GM19397 (cell line): Measurements from ENCODE around the gene CARD9.

Experiments
- ATAC-seq: cut with Tn5 transposase; IDR thresholded peaks from one replicate; pipeline ENCODE4 v1.9.1; 2021; ENCODE audit warnings: mild to moderate bottlenecking, moderate library complexity; ENCODE audit not compliant: unreplicated experiment

Gene CARD9

GRCh38 chr9:136381311-136381710 is 7.8 kb upstream of the CARD9 start:
- no peak for ATAC-seq

GRCh38 chr9:136380381-136380780 is 6.9 kb upstream of the CARD9 start:
- no peak for ATAC-seq

- no peak for ATAC-seq
Measured at GRCh38 chr9:136379891-136380290, 6.4 kb upstream of the CARD9 start.

GRCh38 chr9:136379401-136379800 is 5.9 kb upstream of the CARD9 start:
- no peak for ATAC-seq

- no peak for ATAC-seq
Measured at GRCh38 chr9:136379003-136379287, 5.5 kb upstream of the CARD9 start.

GRCh38 chr9:136378170-136379002 is 4.9 kb upstream of the CARD9 start:
- no peak for ATAC-seq

- no peak for ATAC-seq
Measured at GRCh38 chr9:136377341-136378169, 4.1 kb upstream of the CARD9 start.

- ATAC-seq, result no peak
Measured at GRCh38 chr9:136376457-136376856, 3.0 kb upstream of the CARD9 start.

- ATAC-seq, result no peak
Measured at GRCh38 chr9:136375096-136375495, 1.6 kb upstream of the CARD9 start.

- no peak for ATAC-seq
Measured at GRCh38 chr9:136374183-136374575, 710 bp upstream of the CARD9 start.

GRCh38 chr9:136372561-136373299 is 739 bp downstream of the CARD9 start:
- no peak for ATAC-seq

GRCh38 chr9:136372006-136372405 is 1.5 kb downstream of the CARD9 start:
- ATAC-seq, result no peak

- no peak for ATAC-seq
Measured at GRCh38 chr9:136371533-136371880, 2.0 kb downstream of the CARD9 start.

- ATAC-seq, result no peak
Measured at GRCh38 chr9:136370687-136371532, 2.6 kb downstream of the CARD9 start.

GRCh38 chr9:136370037-136370436 is 3.4 kb downstream of the CARD9 start:
- ATAC-seq, result no peak

GRCh38 chr9:136368190-136368589 is 5.3 kb downstream of the CARD9 start:
- no peak for ATAC-seq

GRCh38 chr9:136367296-136368145 is 5.9 kb downstream of the CARD9 start:
- no peak for ATAC-seq

- ATAC-seq, result no peak
Measured at GRCh38 chr9:136366826-136367225, 6.6 kb downstream of the CARD9 start.

- no peak for ATAC-seq
Measured at GRCh38 chr9:136365775-136366222, 7.7 kb downstream of the CARD9 start.
